Transverse colon (tissue), 4 donors: Measurements from ENCODE around the gene SLAMF1.

ENCODE experiments used
- EP300 ChIP-seq: sonication (generic); formaldehyde crosslinking; IDR thresholded peaks from one replicate; pipeline ENCODE4 v1.6.1; 2017; ENCODE audit warnings: antibody characterized with exemption, low read depth
- POLR2A ChIP-seq: fragments of 450-650 bp; IDR thresholded peaks from one replicate; pipeline ENCODE4 v1.6.1; 2016; ENCODE audit warnings: antibody characterized with exemption, mild to moderate bottlenecking, moderate library complexity
- POLR2AphosphoS5 ChIP-seq, 3 donors: sonication (generic); formaldehyde crosslinking; IDR thresholded peaks; one replicate each; pipeline ENCODE4 v1.6.1; 2016; ENCODE audit warnings: antibody characterized with exemption in 3 of 3
- TF ChIP-seq, protein P1 (sequence below), 5 experiments: fragments of 200-600 bp in 3 of 5; fragments of 450-650 bp in 2 of 5; sonication (generic) in 3 of 5; IDR thresholded peaks; 1 replicate in 2 of 5; 2 replicates in 3 of 5; pipeline ENCODE4 v1.5.1; 2016 to 2017; ENCODE audit warnings: antibody characterized with exemption in 5 of 5, inconsistent platforms in 3 of 5, mild to moderate bottlenecking in 2 of 5, moderate library complexity in 1 of 5

GRCh38 chr1:160672789-160673695, 26.2 kb upstream of the SLAMF1 start:
- TF ChIP-seq, protein P1, sequence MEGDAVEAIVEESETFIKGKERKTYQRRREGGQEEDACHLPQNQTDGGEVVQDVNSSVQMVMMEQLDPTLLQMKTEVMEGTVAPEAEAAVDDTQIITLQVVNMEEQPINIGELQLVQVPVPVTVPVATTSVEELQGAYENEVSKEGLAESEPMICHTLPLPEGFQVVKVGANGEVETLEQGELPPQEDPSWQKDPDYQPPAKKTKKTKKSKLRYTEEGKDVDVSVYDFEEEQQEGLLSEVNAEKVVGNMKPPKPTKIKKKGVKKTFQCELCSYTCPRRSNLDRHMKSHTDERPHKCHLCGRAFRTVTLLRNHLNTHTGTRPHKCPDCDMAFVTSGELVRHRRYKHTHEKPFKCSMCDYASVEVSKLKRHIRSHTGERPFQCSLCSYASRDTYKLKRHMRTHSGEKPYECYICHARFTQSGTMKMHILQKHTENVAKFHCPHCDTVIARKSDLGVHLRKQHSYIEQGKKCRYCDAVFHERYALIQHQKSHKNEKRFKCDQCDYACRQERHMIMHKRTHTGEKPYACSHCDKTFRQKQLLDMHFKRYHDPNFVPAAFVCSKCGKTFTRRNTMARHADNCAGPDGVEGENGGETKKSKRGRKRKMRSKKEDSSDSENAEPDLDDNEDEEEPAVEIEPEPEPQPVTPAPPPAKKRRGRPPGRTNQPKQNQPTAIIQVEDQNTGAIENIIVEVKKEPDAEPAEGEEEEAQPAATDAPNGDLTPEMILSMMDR (IDR thresholded peaks at IDR 0.05): no peak
- no peak for TF ChIP-seq EP300
- TF ChIP-seq POLR2A: no peak
- TF ChIP-seq POLR2AphosphoS5 (IDR thresholded peaks at IDR 0.05): no peak
